CD14-positive monocyte (primary cell): ENCODE measurements around the gene PITPNC1. TPM values are rescaled to one million over a fixed set of nuclear protein-coding genes. Genes with fewer than 3 reads are reported as not detected.
"Not testable (repeated sequence)": the region's sequence is repeated elsewhere in the genome, so short reads cannot be mapped to it uniquely, and the experiment has no call there.

ENCODE experiments used
- DNase-seq, 3 donors: peaks; one replicate each; pipeline ENCODE4 v3.0.0-alpha.2; 2011 to 2022
- H2AFZ ChIP-seq: 2 replicates; pipeline ENCODE4 v1.6.0; 2012; ENCODE audit warnings: mild to moderate bottlenecking, low read depth, low read length, inconsistent platforms; ENCODE audit not compliant: insufficient read depth, poor library complexity, severe bottlenecking
- H3K27ac ChIP-seq, 2 donors: 1 replicate in 1 of 2; 2 replicates in 1 of 2; pipeline ENCODE4 v1.5.1; 2012 to 2013; ENCODE audit warnings: low read length in 2 of 2, control low read depth in 1 of 2, inconsistent platforms in 1 of 2, low read depth in 1 of 2, mild to moderate bottlenecking in 1 of 2
- H3K27me3 ChIP-seq, 2 donors: one replicate each; pipeline versions ENCODE4 v1.6.0 to v1.6.1; 2011 to 2013; ENCODE audit warnings: low read length in 2 of 2; ENCODE audit not compliant: control insufficient read depth in 2 of 2, insufficient read depth in 2 of 2
- H3K36me3 ChIP-seq, 2 donors: replicated peaks in 1 of 2; 1 replicate in 1 of 2; 2 replicates in 1 of 2; pipeline versions ENCODE4 v1.5.1 to v1.6.1; 2012 to 2013; ENCODE audit warnings: low read length in 2 of 2, control low read depth in 1 of 2, inconsistent platforms in 1 of 2, mild to moderate bottlenecking in 1 of 2; ENCODE audit not compliant: insufficient read depth in 2 of 2, control insufficient read depth in 1 of 2
- H3K4me1 ChIP-seq, 2 donors: 1 replicate in 1 of 2; 2 replicates in 1 of 2; pipeline versions ENCODE4 v1.5.1 to v1.6.1; 2012 to 2013; ENCODE audit warnings: low read length in 2 of 2, control low read depth in 1 of 2, inconsistent platforms in 1 of 2, mild to moderate bottlenecking in 1 of 2, moderate library complexity in 1 of 2; ENCODE audit not compliant: insufficient read depth in 2 of 2, control insufficient read depth in 1 of 2
- H3K4me2 ChIP-seq: replicated peaks from 2 replicates; pipeline ENCODE3; 2012; ENCODE audit warnings: low read length, moderate library complexity, mild to moderate bottlenecking; ENCODE audit not compliant: poor library complexity, severe bottlenecking; ENCODE audit errors: extremely low read depth
- H3K4me3 ChIP-seq, 3 experiments: fragments of 200-600 bp in 1 of 3; sonication (generic) in 1 of 3; replicated peaks in 1 of 3; 1 replicate in 2 of 3; 2 replicates in 1 of 3; pipeline ENCODE4 v1.5.1; 2011 to 2013; ENCODE audit warnings: low read length in 3 of 3, mild to moderate bottlenecking in 3 of 3, control low read depth in 2 of 3, low read depth in 2 of 3, inconsistent platforms in 1 of 3, moderate library complexity in 1 of 3
- H3K79me2 ChIP-seq: 2 replicates; pipeline ENCODE4 v1.6.0; 2012; ENCODE audit warnings: mild to moderate bottlenecking, control low read depth, inconsistent platforms, low read length, moderate library complexity; ENCODE audit not compliant: insufficient read depth
- H3K9ac ChIP-seq: 2 replicates; pipeline ENCODE4 v1.6.0; 2017; ENCODE audit warnings: low read length, mild to moderate bottlenecking; ENCODE audit not compliant: insufficient read depth, poor library complexity, severe bottlenecking
- H3K9me3 ChIP-seq, 2 donors: replicated peaks in 1 of 2; 1 replicate in 1 of 2; 2 replicates in 1 of 2; pipeline versions ENCODE4 v1.5.1 to v1.6.1; 2012 to 2013; ENCODE audit warnings: low read length in 2 of 2, control low read depth in 1 of 2; ENCODE audit not compliant: control insufficient read depth in 1 of 2, insufficient read depth in 1 of 2
- H4K20me1 ChIP-seq: 2 replicates; pipeline ENCODE4 v1.6.0; 2012; ENCODE audit warnings: mild to moderate bottlenecking, low read length, control low read depth, moderate library complexity; ENCODE audit not compliant: insufficient read depth
- H3K27ac Mint-ChIP-seq, 7 donors: one replicate each; pipeline ENCODE4 v1.8.0; 2020; ENCODE audit warnings: mild to moderate bottlenecking in 7 of 7, mixed read lengths in 7 of 7, moderate library complexity in 6 of 7, inconsistent platforms in 2 of 7
- H3K27me3 Mint-ChIP-seq, 3 donors: one replicate each; pipeline ENCODE4 v1.8.0; 2021 to 2022; ENCODE audit warnings: low read depth in 3 of 3, mild to moderate bottlenecking in 3 of 3, mixed read lengths in 3 of 3, moderate library complexity in 3 of 3, inconsistent platforms in 1 of 3
- H3K36me3 Mint-ChIP-seq, 2 donors: one replicate each; pipeline ENCODE4 v1.8.0; 2020; ENCODE audit warnings: mixed read lengths in 2 of 2, inconsistent platforms in 1 of 2, mild to moderate bottlenecking in 1 of 2
- H3K4me1 Mint-ChIP-seq: one replicate; pipeline ENCODE4 v1.8.0; 2020; ENCODE audit warnings: mild to moderate bottlenecking, mixed read lengths
- H3K4me3 Mint-ChIP-seq, 2 donors: one replicate each; pipeline ENCODE4 v1.8.0; 2020; ENCODE audit warnings: mild to moderate bottlenecking in 2 of 2, mixed read lengths in 2 of 2, moderate library complexity in 1 of 2
- H3K9me3 Mint-ChIP-seq, 7 donors: one replicate each; pipeline ENCODE4 v1.8.0; 2020 to 2022; ENCODE audit warnings: mixed read lengths in 7 of 7, mild to moderate bottlenecking in 6 of 7, moderate library complexity in 6 of 7, inconsistent platforms in 2 of 7
- CTCF ChIP-seq: fragments of 200-600 bp; IDR thresholded peaks from one replicate; pipeline ENCODE4 v1.8.0; 2022; ENCODE audit warnings: antibody characterized with exemption, mild to moderate bottlenecking
- WGBS: methylation state at CpG from one replicate; pipeline ENCODE4 v1.1.5; 2013; ENCODE audit warnings: missing lambda C conversion rate; ENCODE audit not compliant: insufficient coverage; 5-methylcytosine and 5-hydroxymethylcytosine counted together
- intact Hi-C, 2 donors: fragments of 100-400 bp; cut with micrococcal nuclease; formaldehyde crosslinking; loops; one replicate each; pipeline versions ENCODE4 v1.15.0 to v1.15.1; 2023
- polyA plus RNA-seq, 3 donors: library from polyadenylated mRNA; depleted of rRNA in 1 of 3; unstranded in 2 of 3; stranded (reverse) in 1 of 3; fragments of 300-500 nt in 2 of 3; fragments of >200 nt in 1 of 3; fragmentation: Illumina TruSeq in 2 of 3; gene quantifications; 1 replicate in 2 of 3; 2 replicates in 1 of 3; pipeline ENCODE4 v1.2.3, GENCODE V29; 2012 to 2021

PITPNC1 gene
- polyA plus RNA-seq, 3 donors, result 18.5 to 31.0 (median 21.7) TPM

- H3K4me2 ChIP-seq, result no peak overlapping the region
- Mint-ChIP-seq H3K36me3 (peaks cover 0 to 6% of the 10 kb centered on the region in 2 donors), H3K27me3 (peaks cover 1 to 3% (median 2%) of the 10 kb centered on the region in 3 donors), H3K4me3 (no peak overlapping the region), H3K4me1 (peaks cover 25% of the 10 kb centered on the region), H3K9me3 (peaks cover 0 to 3% (median 0%) of the 10 kb centered on the region in 7 donors), H3K27ac (no peak overlapping the region)
- H3K27me3 ChIP-seq, result no peaks in the 10 kb centered on the region
- peaks cover 17% of the 10 kb centered on the region in 2 donors for H3K4me1 ChIP-seq
- no peaks in the 10 kb centered on the region for H3K36me3 ChIP-seq
- peaks cover 4% of the 10 kb centered on the region for H3K79me2 ChIP-seq
- H4K20me1 ChIP-seq, result peaks cover 57% of the 10 kb centered on the region
- no peak overlapping the region for H3K27ac ChIP-seq
- H3K9ac ChIP-seq, result no peak overlapping the region
- intact Hi-C loops, result no loop called here
- no peak for DNase-seq
- TF ChIP-seq CTCF, result no peak
- no peak overlapping the region for H3K4me3 ChIP-seq
- H2AFZ ChIP-seq, result no peak overlapping the region
- no peaks in the 10 kb centered on the region for H3K9me3 ChIP-seq
- 100% methylated on average over 6 of the region's 13 CpGs for WGBS
Observed at GRCh38 chr17:67492824-67493517, 115.9 kb downstream of the PITPNC1 start.

GRCh38 chr17:67493812-67494211 lies 116.7 kb downstream of the PITPNC1 start:
- peaks cover 0 to 3% (median 0%) of the 10 kb centered on the region in 7 donors for H3K9me3 Mint-ChIP-seq
- no peaks in the 10 kb centered on the region for H3K36me3 ChIP-seq
- no peaks in the 10 kb centered on the region for H3K9me3 ChIP-seq
- no peak overlapping the region for H3K9ac ChIP-seq
- H3K27ac Mint-ChIP-seq, result no peak overlapping the region
- intact Hi-C loops, result no loop called here
- H3K27me3 ChIP-seq, result no peaks in the 10 kb centered on the region
- no peak overlapping the region for H3K4me2 ChIP-seq
- no peak overlapping the region for H3K4me3 ChIP-seq
- H4K20me1 ChIP-seq, result peaks cover 66% of the 10 kb centered on the region
- no peak overlapping the region for H3K4me3 Mint-ChIP-seq
- H3K4me1 ChIP-seq, result peaks cover 17% of the 10 kb centered on the region in 2 donors
- DNase-seq, result no peak
- no peak for TF ChIP-seq CTCF
- no peak overlapping the region for H3K27ac ChIP-seq
- WGBS, result 100% methylated on average over 1 of the region's 4 CpGs
- peaks cover 2 to 3% (median 3%) of the 10 kb centered on the region in 3 donors for H3K27me3 Mint-ChIP-seq
- H3K4me1 Mint-ChIP-seq, result peaks cover 25% of the 10 kb centered on the region
- no peak overlapping the region for H2AFZ ChIP-seq
- peaks cover 4% of the 10 kb centered on the region for H3K79me2 ChIP-seq
- peaks cover 0 to 6% of the 10 kb centered on the region in 2 donors for H3K36me3 Mint-ChIP-seq

GRCh38 chr17:67495534-67495933 lies 118.5 kb downstream of the PITPNC1 start:
- H3K79me2 ChIP-seq, H3K9ac ChIP-seq, H3K36me3 ChIP-seq, H3K9me3 ChIP-seq, H3K4me3 ChIP-seq, H3K27me3 Mint-ChIP-seq, H3K4me3 Mint-ChIP-seq, H3K27me3 ChIP-seq, H3K9me3 Mint-ChIP-seq, H3K27ac Mint-ChIP-seq, DNase-seq, intact Hi-C loops, H3K36me3 Mint-ChIP-seq, H3K4me2 ChIP-seq, H2AFZ ChIP-seq, H3K27ac ChIP-seq: not testable (repeated sequence)
- WGBS, result no CpG with 5 or more reads among the region's 5 CpGs
- Histone ChIP-seq H3K4me1 (peaks cover 17% of the 10 kb centered on the region in 2 donors), H4K20me1 (peaks cover 74% of the 10 kb centered on the region)
- H3K4me1 Mint-ChIP-seq, result peaks cover 16% of the 10 kb centered on the region
